GM13977 (cell line): Measurements from ENCODE around the gene LCORL.

Experiments
- DNase-seq: peaks from one replicate; pipeline ENCODE4 v3.0.0; 2012; ENCODE audit warnings: low spot score
- in situ Hi-C: fragments of 300-500 bp; cut with MboI; formaldehyde crosslinking; loops from one replicate; pipeline ENCODE4 v1.12.0; 2022; ENCODE audit warnings: low sequenced_read_pairs, low pct_unique_long_range_greater_than_20kb, mixed read lengths, inconsistent platforms; ENCODE audit not compliant: unreplicated experiment
- TF ChIP-seq, protein P1 (sequence below): IDR thresholded peaks from 2 replicates; pipeline ENCODE4 v1.5.1; 2012; ENCODE audit warnings: mild to moderate bottlenecking, control low read depth; ENCODE audit not compliant: insufficient read depth; ENCODE audit errors: extremely low read depth, missing control alignments

The LCORL gene

DNA sequence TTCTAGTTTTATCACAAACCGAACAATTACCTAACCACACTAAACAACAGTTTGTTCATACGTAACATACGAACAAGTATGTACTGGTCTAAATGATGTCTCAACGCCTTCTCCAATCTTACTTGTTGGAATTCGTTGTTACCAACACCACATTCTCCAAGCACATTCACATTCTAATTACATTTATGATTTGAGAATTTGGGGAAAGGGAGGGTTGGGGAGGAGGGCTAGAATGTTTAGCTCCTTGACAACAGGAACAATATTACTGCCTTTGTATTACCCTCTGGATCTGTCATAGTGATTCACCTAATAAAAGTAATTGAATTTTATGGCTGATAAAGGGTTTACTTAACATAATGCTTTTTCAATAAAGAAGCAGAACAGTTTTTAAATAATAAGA lies 24.4 kb downstream of the LCORL start:
- TF ChIP-seq, protein P1, sequence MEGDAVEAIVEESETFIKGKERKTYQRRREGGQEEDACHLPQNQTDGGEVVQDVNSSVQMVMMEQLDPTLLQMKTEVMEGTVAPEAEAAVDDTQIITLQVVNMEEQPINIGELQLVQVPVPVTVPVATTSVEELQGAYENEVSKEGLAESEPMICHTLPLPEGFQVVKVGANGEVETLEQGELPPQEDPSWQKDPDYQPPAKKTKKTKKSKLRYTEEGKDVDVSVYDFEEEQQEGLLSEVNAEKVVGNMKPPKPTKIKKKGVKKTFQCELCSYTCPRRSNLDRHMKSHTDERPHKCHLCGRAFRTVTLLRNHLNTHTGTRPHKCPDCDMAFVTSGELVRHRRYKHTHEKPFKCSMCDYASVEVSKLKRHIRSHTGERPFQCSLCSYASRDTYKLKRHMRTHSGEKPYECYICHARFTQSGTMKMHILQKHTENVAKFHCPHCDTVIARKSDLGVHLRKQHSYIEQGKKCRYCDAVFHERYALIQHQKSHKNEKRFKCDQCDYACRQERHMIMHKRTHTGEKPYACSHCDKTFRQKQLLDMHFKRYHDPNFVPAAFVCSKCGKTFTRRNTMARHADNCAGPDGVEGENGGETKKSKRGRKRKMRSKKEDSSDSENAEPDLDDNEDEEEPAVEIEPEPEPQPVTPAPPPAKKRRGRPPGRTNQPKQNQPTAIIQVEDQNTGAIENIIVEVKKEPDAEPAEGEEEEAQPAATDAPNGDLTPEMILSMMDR, result no peak
- in situ Hi-C loops, result no loop called here
- no peak for DNase-seq

DNA sequence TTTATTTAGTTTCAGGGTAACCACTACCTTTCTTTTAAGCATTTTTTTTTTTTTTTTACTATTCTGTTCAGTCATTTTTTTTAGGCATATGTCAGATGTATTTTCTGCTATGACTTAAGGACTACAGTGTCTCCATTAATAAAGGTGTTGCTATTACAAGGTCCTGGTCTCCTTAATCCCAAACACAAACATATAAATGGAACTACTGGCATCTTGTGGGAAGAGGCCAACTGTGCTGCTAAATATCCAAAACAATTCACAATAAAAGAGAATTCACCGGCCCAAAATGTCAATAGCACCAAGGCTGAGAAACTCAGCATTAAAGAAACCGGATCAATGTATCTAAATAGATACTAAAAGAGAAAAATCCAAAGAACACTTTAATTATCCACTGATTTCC lies 26.4 kb downstream of the LCORL start:
- DNase-seq, result no peak
- TF ChIP-seq, protein P1, result no peak
- in situ Hi-C loops, result no loop called here

DNA sequence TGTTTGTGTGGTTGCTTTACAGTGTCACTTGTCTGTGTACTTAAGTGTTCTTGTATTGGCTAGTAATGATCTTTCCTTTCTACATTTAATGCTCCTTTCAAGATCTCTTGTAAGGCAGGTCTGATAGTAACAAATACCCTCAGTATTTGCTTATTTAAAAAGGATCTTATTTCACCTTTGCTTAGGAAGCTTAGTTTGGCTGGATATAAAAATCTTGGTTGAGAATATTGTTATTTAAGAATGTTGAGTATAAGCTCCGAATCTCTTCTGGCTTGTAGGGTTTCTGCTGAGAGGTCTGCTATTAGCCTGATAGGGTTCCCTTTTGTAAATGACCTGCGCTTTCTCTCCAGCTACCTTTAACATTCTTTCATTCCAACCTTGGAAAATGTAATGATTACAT lies 35.7 kb downstream of the LCORL start:
- TF ChIP-seq, protein P1, result no peak
- DNase-seq, result no peak
- in situ Hi-C loops, result no loop called here

DNA sequence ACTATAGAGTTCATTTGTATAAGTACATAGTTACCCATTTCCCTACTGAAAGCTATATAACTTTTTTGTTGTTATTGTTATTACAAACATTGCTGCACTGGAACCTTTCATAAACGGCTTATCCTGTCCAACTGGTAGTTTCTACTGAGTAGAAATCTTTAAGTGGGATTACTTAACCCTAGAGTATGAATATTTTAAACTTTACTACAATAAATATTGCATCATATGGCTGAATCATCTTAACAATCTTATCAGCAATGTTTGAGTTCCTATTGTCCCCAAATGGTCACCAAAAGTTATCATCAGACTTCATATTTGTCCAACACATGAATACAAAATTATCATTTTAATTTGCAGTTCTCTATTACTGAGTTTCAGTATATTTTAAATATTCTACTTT lies 40.5 kb downstream of the LCORL start:
- in situ Hi-C loops, result no loop called here
- TF ChIP-seq, protein P1, result no peak
- DNase-seq, result no peak

DNA sequence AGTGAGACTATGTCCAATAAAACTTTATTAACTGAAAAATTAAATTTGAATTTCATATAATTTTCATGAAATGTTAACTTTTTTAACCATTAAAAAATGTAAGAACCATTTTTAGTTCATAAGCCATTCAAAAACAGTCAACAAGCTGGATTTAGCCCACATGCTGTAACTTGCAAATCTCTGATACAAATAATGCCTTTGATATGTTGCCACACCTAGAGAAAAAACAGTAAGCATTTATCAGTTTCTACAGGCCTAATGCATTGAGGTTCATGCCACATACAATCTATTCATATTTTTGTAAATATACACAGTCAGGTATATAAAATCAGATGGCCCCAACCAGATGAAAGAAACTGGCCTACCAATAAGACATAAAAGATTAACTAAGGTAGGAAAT lies 52.8 kb downstream of the LCORL start:
- in situ Hi-C loops, result no loop called here

DNA sequence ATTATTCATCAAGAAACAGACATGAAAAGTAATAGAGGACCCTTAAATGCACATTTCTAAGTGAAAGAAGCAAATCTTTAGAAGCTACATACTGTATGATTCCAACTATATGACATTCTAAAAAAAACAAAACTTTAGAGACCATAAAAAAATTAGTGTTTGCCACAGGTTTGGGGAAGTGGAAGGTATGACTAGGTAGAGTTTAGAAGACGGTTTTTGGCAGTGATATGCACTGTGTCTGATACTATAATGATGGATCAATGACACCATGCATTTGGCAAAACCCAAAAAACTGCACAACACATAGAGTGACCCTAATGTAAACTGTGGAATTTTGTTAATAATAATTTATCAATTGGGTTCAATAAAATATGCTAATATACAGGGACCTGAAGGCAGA lies 54.5 kb downstream of the LCORL start:
- TF ChIP-seq, protein P1, result no peak
- in situ Hi-C loops, result no loop called here
- DNase-seq, result no peak

More for the DNA sequence above, 52.8 kb downstream of the LCORL start:
- DNase-seq, result no peak
- TF ChIP-seq, protein P1, result no peak

DNA sequence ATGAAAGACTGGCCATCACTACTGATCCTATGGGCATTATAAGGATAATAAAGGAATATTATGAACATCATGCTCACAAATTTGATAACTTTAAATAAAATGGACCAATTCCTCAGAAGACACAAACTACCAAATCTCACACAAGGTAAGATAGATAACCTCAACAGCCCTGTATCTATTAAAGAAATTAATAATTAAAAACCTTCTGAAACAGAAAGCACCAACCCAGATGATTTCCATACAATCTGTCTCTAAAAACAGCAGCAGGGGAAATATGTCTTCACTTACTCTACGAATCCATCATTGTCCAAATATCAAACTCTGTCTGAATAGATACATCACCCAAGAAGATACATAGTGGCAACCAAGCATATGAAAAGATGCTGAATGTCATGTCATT lies 55.2 kb downstream of the LCORL start:
- in situ Hi-C loops, result no loop called here
- TF ChIP-seq, protein P1, result no peak

More for the DNA sequence above, 55.2 kb downstream of the LCORL start:
- DNase-seq, result no peak
